Thyroid gland (tissue), 4 donors: ENCODE measurements around the gene PHACTR1.

Experiments used
- CTCF ChIP-seq, 6 experiments: fragments of 200-600 bp in 3 of 6; fragments of 450-650 bp in 3 of 6; sonication (generic) in 3 of 6; IDR thresholded peaks; one replicate each; pipeline ENCODE4 v1.5.1; 2016 to 2019; ENCODE audit warnings: antibody characterized with exemption in 6 of 6, mild to moderate bottlenecking in 2 of 6, inconsistent platforms in 1 of 6, moderate library complexity in 1 of 6
- POLR2A ChIP-seq, 2 donors: fragments of 450-650 bp; IDR thresholded peaks; one replicate each; pipeline ENCODE4 v1.6.1; 2017; ENCODE audit warnings: antibody characterized with exemption in 2 of 2, mild to moderate bottlenecking in 2 of 2, moderate library complexity in 1 of 2

GRCh38 chr6:13239530-13240455, 523.2 kb downstream of the PHACTR1 start:
- no peak for TF ChIP-seq CTCF (IDR thresholded peaks at IDR 0.05)
- TF ChIP-seq POLR2A (IDR thresholded peaks at IDR 0.05): no peak
